Measurements from ENCODE around the gene EFNA5. TPM values are rescaled to one million over a fixed set of nuclear protein-coding genes. Genes with fewer than 3 reads are reported as not detected.

The EFNA5 gene
- total RNA-seq, 2 donors from 2014 or later = 9.7 to 11.1 TPM

DNA sequence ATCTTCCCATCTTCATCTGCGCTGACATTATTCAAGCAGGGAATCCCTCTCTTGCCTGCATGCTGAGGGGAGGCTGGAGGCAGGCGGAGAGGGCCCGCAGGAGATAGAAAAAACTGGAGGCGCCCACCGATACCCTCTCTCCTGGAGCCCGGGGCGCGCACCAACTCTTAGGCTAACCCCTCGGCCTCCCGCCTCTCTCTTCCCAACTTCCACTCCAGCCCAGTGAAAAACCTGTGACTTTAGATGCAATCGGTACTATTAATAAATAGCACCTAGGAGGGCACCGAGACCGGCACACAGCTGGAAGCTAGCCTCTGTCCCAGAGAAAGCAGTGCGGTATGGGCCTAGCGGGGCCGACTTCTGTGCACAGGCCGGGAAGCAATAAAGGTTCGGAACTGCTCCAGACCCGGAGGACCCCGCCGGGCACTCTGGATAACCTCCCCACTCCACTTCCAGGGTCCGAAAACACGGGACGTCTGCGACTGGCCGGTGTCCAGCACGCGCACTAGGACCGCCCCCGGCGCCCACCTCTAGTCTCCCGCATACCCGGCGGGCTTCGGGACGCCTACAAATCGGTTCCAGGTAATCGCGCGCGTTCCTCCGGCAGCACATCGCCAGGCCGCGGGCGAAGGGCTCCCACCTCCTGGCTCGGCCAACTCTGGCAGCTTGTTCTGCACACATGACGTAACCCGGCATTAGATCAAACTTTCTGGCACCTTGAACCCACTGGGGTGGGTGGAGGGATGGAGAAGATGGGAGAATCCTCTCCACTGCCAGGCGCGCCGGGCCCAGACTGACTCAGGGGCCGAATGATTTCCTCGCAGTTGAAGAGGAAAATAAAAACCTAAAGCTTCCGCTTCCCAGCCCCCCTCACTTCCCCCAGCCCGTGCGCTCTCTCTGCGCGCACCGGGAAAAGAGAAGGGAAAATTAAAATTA, 1.4 kb downstream of the EFNA5 start:
- H3K9me3 ChIP-seq = no peaks in the 10 kb centered on the region
- peak; percentile 48 for DNase-seq
- TF ChIP-seq, protein P1, sequence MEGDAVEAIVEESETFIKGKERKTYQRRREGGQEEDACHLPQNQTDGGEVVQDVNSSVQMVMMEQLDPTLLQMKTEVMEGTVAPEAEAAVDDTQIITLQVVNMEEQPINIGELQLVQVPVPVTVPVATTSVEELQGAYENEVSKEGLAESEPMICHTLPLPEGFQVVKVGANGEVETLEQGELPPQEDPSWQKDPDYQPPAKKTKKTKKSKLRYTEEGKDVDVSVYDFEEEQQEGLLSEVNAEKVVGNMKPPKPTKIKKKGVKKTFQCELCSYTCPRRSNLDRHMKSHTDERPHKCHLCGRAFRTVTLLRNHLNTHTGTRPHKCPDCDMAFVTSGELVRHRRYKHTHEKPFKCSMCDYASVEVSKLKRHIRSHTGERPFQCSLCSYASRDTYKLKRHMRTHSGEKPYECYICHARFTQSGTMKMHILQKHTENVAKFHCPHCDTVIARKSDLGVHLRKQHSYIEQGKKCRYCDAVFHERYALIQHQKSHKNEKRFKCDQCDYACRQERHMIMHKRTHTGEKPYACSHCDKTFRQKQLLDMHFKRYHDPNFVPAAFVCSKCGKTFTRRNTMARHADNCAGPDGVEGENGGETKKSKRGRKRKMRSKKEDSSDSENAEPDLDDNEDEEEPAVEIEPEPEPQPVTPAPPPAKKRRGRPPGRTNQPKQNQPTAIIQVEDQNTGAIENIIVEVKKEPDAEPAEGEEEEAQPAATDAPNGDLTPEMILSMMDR (IDR thresholded peaks at IDR 0.05) = no peak
- H3K27me3 ChIP-seq = peaks cover 7% of the 10 kb centered on the region
- no peaks in the 10 kb centered on the region for H3K36me3 ChIP-seq
- intact Hi-C loops (cut with DNase I) = no loop called here
- peak overlapping the region; percentile 51 to 76 for H3K9ac ChIP-seq (ENCODE audit: low read depth in 2 of 2, low read length in 2 of 2)
- no peak overlapping the region for H3K27ac ChIP-seq
- H3K4me1 ChIP-seq = no peaks in the 10 kb centered on the region
- peak overlapping the region; percentile 59 for H3K4me3 ChIP-seq

DNA sequence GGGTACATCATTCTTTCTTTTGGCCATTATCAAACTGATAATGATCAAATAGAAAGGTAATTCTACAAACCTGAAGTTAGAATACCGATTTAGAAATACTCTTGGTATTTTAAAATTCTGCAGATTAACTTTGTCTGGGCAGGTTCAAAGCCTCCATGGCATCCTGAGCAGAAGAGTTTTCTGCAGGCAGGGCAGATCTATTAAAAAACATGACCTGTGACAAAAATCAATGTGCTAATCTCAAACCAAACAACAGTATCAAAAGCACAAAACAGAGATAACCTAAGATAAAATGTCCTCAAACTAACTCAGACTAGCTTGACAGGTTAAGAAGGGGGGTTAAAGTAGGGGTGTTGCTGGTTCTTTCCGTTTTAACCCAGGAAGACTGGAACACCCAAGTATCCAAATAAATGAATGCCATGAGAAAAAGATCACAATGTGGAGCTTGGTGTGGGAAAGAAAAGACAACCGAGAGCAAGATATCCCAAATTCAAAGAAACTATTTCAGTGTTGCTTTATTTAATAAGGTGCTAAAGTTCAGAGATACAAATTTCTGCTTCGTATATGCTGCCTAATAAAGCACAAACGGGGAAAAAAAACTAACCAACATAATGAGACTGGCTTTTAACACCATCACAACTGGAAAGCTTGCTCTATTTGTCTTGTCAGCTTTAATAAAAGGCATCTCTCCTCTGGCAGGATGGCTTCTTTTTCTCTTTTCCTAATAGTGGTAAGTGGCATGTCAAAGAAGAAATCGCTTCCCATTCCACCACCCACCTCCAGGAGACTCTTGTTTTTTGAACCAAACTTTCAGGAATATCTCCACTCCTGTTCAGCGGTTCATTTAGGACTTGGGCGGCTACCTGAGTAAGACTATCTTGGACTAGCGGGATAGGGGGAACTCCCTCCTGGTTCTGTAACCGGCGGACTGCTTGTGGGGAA, 2.3 kb downstream of the EFNA5 start:
- DNase-seq = peak; percentile 20

DNA sequence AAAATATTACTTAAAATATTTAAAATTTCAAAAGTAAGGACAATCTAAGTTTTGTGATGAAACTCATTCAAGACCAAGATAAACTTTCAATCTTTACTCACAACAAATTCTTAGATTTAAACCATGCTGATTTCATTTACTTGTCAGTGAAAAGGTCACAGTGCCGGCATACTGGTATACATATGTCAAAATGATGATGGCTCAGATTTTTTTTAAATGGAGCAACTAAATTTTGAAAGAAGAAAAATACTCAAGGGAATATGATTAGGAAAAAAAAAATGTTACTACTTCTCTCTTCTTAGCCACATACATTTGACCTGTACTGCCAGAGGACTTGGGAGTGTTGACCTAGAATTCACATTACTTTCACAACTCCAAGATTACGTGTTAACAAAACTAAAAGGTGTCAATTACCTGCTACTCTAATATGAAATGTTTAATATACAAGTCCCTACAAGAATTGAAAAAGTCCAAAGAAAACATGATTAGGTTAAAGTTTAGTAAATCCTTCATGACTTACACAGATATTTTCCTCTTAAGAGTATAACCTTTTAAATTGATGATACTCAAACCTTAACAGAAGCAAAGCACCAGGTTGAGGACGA, 4.6 kb downstream of the EFNA5 start:
- Histone ChIP-seq H3K9ac (ENCODE audit: low read depth in 2 of 2, low read length in 2 of 2) (no peak overlapping the region), H3K27me3 (peaks cover 7% of the 10 kb centered on the region)
- intact Hi-C loops (cut with DNase I) = no loop called here

More for the DNA sequence above, 2.3 kb downstream of the EFNA5 start:
- peaks cover 7% of the 10 kb centered on the region for H3K27me3 ChIP-seq
- intact Hi-C loops (cut with DNase I) = no loop called here
- H3K9ac ChIP-seq (ENCODE audit: low read depth in 2 of 2, low read length in 2 of 2) = no peak overlapping the region
- H3K4me1 ChIP-seq = no peaks in the 10 kb centered on the region
- H3K9me3 ChIP-seq = no peaks in the 10 kb centered on the region
- H3K27ac ChIP-seq = no peak overlapping the region
- TF ChIP-seq, protein P1 (IDR thresholded peaks at IDR 0.05) = no peak
- H3K36me3 ChIP-seq = no peaks in the 10 kb centered on the region
- H3K4me3 ChIP-seq = peak overlapping the region; percentile 59

DNA sequence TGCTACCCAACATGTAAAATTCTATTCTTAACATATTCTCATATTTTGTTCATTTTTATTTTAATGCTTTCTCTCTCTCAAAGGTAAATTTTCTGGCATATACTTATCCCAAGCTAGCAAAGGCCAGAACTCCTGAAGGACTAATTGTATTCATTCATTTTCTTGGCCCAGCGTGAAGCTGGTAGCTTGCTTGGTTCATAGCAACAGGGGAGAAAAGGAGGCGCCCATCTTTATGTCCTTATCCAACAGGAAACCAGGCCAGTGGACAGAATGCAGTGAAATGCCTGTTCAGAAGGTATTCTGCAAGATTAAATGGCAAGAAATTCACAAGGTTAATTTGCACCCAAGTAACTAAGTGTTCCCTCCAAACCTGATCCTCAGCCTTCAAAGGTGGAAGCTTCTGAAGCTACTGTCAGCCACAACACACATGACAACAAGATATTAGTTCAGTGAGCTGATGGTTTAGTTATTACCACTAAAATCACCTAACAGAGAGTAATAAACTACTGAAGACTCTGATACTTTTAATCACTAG, 5.6 kb downstream of the EFNA5 start:
- no peak for DNase-seq
- H3K36me3 ChIP-seq = no peaks in the 10 kb centered on the region
- no peaks in the 10 kb centered on the region for H3K9me3 ChIP-seq
- intact Hi-C loops (cut with DNase I) = no loop called here
- H3K4me1 ChIP-seq = no peaks in the 10 kb centered on the region
- H3K27me3 ChIP-seq = peaks cover 7% of the 10 kb centered on the region
- no peak overlapping the region for H3K9ac ChIP-seq (ENCODE audit: low read depth in 2 of 2, low read length in 2 of 2)
- no peak overlapping the region for H3K27ac ChIP-seq
- no peak overlapping the region for H3K4me3 ChIP-seq
- TF ChIP-seq, protein P1 (IDR thresholded peaks at IDR 0.05) = no peak

More for the DNA sequence above, 4.6 kb downstream of the EFNA5 start:
- Histone ChIP-seq H3K27ac (no peak overlapping the region), H3K9me3 (no peaks in the 10 kb centered on the region), H3K4me3 (no peak overlapping the region), H3K36me3 (no peaks in the 10 kb centered on the region), H3K4me1 (no peaks in the 10 kb centered on the region)
- DNase-seq = no peak
- TF ChIP-seq, protein P1 (IDR thresholded peaks at IDR 0.05) = no peak

DNA sequence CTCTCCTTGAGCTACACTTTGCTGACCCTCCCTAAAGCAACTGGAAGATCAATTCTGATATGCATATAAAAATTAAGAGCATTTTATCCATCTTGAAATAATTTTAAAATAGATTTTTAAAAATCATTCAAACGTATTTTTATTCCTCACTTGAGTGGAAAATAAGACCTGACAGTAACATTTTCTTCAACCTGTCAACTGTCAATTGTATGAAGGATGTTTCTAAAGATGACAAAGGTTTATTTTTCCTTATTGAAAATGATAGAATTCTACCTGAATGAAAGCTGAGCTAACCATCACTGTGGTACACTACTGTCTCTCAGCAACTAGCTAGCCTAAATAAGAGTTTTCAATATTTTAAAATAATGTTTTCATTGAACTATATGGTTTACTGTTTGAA, 7.0 kb downstream of the EFNA5 start:
- H3K9me3 ChIP-seq = no peaks in the 10 kb centered on the region
- H3K9ac ChIP-seq (ENCODE audit: low read depth in 2 of 2, low read length in 2 of 2) = no peak overlapping the region
- H3K4me1 ChIP-seq = no peaks in the 10 kb centered on the region
- no peaks in the 10 kb centered on the region for H3K27me3 ChIP-seq
- intact Hi-C loops (cut with DNase I) = no loop called here
- DNase-seq = no peak
- H3K36me3 ChIP-seq = no peaks in the 10 kb centered on the region
- H3K4me3 ChIP-seq = no peak overlapping the region
- TF ChIP-seq, protein P1 (IDR thresholded peaks at IDR 0.05) = no peak
- H3K27ac ChIP-seq = no peak overlapping the region

All from colonic mucosa (tissue), 4 donors.